Stimulated activated CD8-positive, alpha-beta memory T cell treated with anti-CD3 and anti-CD28 coated beads, Interleukin-4, amount 100 ng/mL, for 48 hours (primary cell): ENCODE measurements around the gene COL5A3.
"Not testable (repeated sequence)": the region's sequence is repeated elsewhere in the genome, so short reads cannot be mapped to it uniquely, and the experiment has no call there.

Experiments used
- DNase-seq: peaks from one replicate; pipeline ENCODE4 v3.0.0-alpha.2; 2020

COL5A3 gene

DNA sequence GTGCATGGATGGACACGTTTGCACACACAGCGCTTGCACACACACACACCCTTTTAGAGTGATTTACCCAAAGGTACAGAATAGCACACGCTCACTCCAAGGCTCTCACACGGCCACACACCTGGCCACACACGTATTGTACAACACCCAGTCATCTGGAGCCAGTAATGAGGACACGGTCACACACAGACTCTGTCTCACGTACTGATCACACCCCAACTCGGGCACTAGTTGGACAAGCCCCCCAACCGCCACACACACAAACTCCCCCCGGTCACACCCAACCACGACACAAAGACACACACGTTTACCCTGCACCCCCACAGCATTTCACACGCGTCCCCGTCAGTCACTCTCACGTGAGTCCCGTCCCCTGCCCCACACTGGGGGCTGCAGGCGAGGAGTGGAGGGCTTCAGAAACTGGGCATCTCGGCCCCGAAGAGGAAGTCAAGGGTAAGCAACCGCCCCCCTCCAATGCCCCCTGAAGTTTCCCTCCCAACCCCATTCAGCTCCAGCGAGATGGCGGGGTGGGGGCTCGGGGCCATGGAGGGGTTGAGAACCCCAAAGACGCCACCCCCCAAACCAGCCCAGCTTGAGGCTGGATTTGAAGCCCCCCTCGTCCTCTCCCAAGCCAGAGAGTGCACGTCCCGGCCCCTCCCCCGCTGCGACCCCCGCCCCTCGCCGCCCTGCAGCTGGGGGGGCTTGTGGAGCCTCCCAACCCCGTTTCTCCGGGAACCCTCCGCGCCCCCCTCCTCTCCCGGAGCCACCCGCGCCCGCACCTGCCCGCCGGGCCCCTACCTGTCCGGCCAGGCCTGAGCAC, 74.6 kb downstream of the COL5A3 start:
- no peak for DNase-seq

DNA sequence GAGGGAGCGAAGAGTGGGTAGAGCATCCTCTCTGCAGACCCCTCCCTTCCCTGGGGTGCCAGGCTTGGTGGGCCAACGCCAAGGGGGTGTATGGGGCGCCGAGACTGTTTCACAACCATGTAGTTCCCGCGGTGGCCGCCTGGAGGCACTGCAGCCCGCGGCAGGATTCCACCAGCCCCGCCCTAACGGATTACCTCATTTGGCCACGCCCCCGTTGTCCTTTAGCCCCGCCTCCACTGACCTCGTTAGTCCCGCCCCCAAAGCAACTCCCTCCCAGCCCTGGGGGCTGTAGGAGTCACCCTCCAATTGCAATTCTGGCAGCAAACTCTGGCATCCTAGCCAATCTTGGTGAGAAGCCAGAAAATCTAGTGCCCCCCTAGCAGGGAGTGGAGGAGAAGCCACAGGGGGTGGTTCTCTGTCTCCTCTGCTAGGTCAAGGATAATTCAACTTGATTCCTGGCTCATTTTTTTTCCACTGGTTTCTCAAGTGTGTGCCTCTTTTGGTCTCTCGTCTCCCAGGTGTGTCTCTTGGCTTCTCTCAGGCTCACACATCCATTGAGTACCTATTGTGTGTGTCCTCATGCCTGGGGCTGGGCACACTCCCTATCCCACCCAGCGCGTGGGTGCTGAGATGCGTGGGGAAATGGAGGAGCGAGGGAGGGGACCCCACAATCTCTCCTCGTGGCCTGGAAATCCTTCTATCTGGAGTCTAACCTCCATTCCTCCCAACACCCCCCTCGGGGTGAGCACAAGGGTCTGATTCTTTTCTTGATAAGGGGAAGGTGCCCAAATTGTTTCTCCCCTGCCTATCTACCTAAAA, 76.0 kb downstream of the COL5A3 start:
- peak; percentile 98 for DNase-seq

DNA sequence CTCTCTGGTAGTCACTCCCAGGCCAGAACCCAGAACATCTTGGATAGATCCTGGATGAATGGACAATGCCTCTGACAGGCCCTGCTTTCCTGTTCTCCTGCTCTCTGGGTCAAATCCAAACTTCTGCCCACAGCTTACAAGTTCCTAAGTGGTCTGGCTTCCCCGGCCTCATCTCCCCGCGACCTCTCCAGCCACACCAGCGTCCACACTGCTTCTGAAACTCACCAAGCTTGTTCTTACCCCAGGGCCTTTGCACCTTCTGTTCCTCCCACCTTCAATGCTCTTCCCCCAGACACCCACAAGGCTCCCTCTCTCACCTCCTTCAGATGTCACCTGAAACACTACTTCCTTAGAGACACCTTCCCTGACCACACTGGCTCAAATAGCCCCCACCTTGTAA, 77.5 kb downstream of the COL5A3 start:
- no peak for DNase-seq

DNA sequence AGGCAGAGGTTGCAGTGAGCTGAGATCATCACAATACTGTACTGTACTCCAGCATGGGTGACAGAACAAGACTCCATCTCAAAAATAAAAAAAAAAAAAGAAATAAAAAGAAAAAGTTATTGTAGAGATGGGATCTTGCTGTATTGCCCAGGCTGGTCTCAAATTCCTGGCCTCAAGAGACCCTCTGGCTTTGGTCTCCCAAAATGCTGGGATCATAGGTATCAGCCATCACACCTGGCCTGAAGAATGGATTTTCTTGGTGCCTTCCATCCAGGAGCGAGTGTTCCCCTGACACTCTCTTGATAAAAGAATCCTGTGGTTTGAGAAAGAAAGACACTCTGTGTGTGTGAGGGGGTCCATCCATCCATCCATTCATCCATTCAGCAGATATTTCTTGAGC, 78.7 kb downstream of the COL5A3 start:
- no peak for DNase-seq

DNA sequence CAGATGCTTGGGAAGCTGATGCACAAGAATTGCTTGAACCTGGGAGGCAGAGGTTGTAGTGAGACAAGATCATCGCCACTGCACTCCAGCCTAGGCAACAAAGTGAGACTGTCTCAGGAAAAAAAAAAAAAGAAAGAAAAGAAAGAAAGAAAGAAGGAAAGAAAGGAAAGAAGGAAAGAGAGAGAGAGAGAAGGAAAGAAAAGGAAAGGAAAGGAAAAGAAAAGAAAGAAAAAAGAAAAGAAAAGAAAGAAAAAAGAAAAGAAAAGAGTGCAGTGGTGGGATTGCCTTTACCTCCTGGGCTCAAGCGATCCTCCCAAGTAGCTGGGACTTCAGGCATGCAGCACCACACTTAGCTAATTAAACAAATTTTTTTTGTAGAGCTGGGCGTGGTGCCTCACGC, 86.9 kb downstream of the COL5A3 start:
- no peak for DNase-seq

DNA sequence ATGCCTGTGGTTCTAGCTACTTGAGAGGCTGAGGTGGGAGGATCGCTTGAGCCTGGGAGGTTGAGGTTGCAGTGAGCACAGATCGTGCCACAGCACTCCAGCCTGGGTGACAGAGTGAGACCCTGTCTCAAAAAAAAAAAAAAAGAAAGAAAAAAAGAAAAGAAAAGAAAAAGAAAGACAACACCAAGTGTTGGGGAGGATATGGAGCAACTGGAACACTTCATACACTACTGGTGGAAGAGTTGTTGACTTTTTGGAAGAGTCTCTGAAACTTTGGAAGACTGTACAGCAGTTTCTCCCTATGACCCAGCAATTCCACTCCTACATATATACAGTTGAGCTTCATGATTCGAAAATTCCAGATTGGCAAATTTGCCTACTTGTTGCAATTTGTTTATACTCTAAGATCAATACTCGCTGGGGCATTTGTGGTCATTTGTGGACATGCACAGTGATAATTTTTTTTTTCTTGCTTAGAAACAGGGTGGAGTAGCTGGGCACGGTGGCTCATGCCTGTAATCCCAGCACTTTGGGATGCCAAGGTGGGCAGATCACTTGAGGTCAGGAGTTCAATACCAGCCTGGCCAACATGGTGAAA, 87.4 kb downstream of the COL5A3 start:
- not testable (repeated sequence) for DNase-seq

DNA sequence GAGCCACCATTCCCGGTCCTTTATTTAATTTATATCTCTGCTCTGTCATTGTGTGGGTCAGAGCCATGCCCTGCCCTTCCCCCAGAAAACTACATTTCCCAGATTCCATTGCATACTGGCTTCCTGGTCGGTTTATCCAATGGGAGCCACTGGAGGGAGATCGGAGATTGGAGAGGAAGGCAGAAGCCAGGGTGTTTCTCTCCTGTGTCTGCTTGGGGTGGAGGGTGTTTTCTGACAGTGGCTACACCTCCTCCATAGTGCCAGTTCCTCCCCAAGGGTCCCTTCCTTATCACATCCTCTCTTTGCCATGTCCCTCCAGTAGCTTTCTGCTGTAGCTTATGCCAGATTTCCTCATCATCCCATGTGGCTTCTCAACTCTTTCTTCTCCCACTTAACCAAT, 93.0 kb downstream of the COL5A3 start:
- DNase-seq, result no peak

DNA sequence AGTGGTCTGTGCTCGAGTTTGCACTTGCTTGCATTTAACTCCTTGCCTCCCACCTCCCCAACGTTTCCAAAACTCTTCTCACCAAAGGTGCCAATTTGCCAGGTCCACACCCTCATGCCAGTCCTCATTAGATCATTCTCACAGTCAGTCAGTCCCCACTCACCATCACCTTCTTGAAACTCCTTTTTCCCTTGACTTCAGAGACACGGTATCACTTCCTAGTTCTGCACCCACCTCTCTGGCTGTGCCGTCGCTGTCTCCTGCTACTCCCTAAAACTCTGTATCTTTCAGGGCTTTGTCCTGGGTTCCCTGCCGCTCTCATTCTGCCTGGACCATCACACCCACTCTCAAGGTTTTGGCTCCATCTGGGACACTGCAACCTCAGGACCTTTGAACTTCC, 93.6 kb downstream of the COL5A3 start:
- no peak for DNase-seq

DNA sequence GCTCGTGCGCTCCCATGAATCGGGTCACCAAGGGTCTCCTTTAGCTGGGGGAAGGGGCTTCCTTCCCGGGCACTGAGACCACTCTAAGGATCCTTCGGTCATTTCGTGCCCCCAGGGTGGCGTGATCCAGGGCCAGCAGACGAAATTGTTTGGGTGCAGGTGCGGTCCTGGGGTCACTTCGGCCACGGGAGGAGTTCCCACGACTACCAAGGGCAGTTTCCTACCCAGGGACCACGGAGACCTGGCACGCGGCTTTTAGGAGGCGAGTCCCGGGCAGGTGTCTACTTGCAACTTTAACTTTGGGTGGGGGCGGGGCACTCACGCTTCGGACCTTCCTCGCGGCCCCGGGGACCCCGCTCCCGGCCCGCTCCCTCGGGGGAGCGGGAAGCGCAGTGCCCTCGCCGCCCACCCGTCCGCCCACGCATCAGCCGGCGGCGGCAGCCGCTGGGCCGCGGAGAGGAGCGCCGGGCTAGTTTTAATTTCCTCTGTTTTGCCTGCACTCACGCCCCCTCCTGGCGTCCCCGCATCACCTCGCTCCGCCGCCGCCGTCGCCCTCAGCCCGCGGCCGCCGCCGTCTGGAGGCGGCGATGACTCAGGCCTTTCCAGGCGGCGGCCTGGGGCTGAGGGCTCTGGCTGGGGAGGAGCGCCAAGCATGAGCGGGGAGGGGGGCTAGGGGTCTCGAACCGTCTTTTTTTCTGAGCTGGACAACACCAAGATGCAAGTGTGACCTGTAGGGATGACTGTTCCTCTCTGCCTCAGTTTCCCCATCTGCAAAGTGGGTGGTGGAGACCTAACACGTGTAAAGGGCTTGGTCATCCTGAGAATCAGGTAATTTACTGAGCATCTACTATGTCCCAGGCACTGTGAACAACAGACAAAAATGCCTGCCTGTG, 95.7 kb downstream of the COL5A3 start:
- peak; percentile 84 for DNase-seq

DNA sequence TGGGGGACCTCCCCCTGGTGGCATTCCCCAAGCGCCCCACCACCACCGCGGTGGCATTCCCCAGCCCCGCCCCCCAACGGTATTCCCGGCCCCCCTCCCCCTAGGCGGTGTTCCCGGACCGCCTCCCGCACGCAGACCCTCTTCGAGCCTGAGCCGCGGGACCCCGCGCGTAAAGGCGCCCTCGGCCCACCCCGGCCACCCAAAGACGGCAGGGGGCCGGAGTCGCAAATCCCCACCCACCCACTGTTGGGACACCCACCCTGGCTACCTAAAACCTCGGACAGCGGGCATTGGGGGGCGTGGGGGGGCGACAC, 96.3 kb downstream of the COL5A3 start:
- no peak for DNase-seq

DNA sequence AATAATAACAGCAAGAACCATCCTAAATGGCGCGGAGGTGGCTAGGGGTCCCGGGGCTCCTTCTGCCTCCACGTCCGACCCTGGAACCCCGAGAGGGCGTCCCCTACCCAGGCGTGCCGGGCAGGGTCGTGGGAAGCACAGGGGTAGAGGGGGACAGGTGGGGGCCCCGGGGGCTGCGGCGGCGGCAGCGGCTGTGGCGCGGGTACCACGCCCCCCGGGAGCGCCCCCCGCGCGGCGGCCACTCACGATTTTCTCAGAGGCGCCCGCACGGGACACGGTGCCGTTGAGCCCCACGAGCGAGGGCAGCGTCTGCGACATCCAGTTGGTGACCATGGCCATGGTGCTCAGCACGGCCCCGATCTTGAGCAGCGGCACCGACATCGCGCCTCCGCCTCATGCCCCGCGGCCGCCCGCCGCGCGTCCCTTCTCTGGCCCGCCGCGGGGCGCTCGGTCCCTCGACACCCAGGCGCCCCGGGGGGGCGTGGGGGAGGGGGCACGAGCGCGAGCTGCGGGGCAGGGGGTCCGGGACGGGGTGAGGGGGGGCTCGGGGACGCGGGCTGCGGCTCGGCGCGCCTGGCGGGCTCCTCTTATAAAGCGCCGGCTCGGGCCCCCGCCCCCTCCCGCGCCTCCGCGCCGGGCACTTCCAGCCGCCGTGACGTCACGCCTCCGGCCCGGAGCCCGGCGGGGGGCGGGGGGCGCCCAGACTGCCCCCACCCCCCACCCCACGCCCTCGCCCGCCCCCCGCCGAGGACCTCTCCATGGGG, 96.9 kb downstream of the COL5A3 start:
- no peak for DNase-seq

DNA sequence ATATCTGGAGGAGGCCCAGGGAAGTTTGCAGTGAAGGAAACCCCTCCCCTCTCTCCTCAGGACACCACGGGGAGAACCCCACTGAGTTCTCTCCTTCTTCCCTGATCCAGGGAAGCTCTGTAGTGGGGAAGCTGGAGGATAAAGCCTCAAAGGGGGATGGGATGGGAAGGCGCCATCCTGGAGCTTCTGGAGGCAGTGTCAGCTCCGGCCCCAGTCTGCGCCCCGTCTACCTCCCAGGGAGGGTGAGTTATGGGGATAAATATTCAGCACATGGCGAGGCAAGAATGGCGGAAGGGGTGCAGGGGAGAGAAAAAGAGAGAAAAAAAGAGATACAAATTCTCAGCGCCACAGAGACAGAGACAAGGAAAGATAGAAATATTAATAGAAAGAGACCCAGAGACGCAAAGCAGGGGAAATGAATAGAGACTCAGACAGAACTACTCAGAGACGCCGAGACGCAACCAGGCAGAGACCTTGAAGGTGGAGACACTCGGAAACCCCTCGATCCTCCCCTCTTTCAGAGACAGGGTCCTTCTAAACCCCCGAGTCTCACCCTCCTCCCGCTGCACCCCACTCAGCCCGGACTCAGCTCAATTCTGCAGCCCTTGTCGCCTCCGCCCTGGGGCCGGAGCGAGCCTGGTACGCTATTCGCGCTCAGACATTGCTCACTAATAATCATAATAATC, 97.6 kb downstream of the COL5A3 start:
- DNase-seq, result no peak

DNA sequence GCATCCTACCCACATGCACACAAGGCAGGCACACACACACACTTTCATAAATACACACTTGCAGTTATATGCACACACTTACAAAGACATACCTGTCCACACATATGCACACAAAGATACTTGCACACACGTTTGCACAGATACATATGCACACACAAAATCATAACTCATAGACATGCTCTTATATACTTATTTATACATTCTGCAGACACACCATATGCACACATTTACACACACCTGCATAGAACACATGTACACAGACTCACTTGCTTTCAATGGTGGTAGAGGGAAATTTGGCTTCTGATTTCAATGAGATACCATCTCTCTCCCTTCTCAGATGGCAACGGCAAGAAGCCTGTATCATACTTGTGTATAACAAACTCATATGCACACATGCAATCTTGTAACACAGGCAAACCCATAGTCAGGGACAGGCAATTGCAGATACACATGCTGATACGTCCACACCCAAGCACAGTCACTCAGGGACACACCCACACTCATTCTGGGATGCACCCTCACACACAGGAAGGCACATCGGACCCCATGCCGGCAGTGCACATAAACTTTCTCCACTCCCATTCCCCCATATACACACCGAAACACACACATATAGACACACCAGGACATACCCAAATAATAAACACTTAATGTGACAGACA, 98.6 kb downstream of the COL5A3 start:
- DNase-seq, result no peak

DNA sequence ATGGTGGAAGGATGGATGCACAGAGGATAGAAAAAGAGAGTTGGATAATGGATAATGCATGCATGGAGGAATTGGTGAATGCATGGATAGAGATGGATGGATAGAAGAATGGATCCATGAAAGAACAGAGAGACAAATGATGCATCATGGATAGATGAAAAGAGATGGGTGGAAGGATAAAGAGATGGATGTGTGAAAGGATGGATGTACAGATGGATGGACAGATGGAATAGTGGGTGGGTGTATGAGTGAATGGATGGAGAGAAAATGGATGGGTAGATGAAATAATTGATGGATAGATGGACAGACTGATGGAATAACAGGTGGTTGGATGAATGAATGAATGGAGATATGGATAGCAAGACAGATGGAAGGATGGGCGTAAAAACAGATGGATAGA, 99.7 kb downstream of the COL5A3 start:
- DNase-seq, result no peak
